Measurements from ENCODE around the gene PTPRN2. TPM values are rescaled to one million over a fixed set of nuclear protein-coding genes. Genes with fewer than 3 reads are reported as not detected.

The PTPRN2 gene
- total RNA-seq, 2 experiments from 2014 or later = 0.70 TPM; not detected in 1

- TF ChIP-seq EZH2phosphoT487 (IDR thresholded peaks at IDR 0.05; ENCODE audit: borderline replicate concordance, low read depth, low read length) (no peak), CTCF (conservative IDR thresholded peaks at IDR 0.05; ENCODE audit: low read length) (no peak)
- ChIA-PET CTCF (ENCODE audit: unreplicated experiment) (no interaction called here), POLR2A (no interaction called here)
- H2AFZ ChIP-seq (ENCODE audit: low read length) = no peak overlapping the region
- no TSS peak for BruUV-seq (replicated peaks)
- no peaks in the 10 kb centered on the region for H3K9me3 ChIP-seq (ENCODE audit: low read length)
- no peaks in the 10 kb centered on the region for H3K79me2 ChIP-seq (ENCODE audit: insufficient read depth, low read depth, low read length)
- H3K4me2 ChIP-seq (ENCODE audit: low read length) = no peak overlapping the region
- no peak overlapping the region for H3K27ac ChIP-seq (ENCODE audit: low read depth, low read length, poor library complexity, severe bottlenecking)
- no peaks in the 10 kb centered on the region for H4K20me1 ChIP-seq (ENCODE audit: insufficient read depth, low read length)
- no peak overlapping the region for H3K4me3 ChIP-seq (ENCODE audit: low read depth, low read length, poor library complexity, severe bottlenecking)
- intact Hi-C loops (cut with micrococcal nuclease; ENCODE audit: unreplicated experiment) = loop anchor here (10.0 kb wide), 1 partner anchor 248 kb away; no protein-coding TSS in a partner anchor
- no peaks in the 10 kb centered on the region for H3K36me3 ChIP-seq (ENCODE audit: insufficient read depth, low read length)
- H3K4me1 ChIP-seq (ENCODE audit: insufficient read depth, low read length, poor library complexity, severe bottlenecking) = no peaks in the 10 kb centered on the region
- no peak for DNase-seq (ENCODE audit: low spot score)
- H3K9me2 ChIP-seq (ENCODE audit: insufficient read depth, low read length) = no peaks in the 10 kb centered on the region
Measured at GRCh38 chr7:157682946-157683746, 904.5 kb downstream of the PTPRN2 start.

GRCh38 chr7:157682064-157682945, 905.3 kb downstream of the PTPRN2 start:
- no peak for DNase-seq (ENCODE audit: low spot score)
- Histone ChIP-seq H2AFZ (ENCODE audit: low read length) (no peak overlapping the region), H3K27ac (ENCODE audit: low read depth, low read length, poor library complexity, severe bottlenecking) (no peak overlapping the region), H3K9me3 (ENCODE audit: low read length) (no peaks in the 10 kb centered on the region), H3K4me1 (ENCODE audit: insufficient read depth, low read length, poor library complexity, severe bottlenecking) (no peaks in the 10 kb centered on the region), H3K4me2 (ENCODE audit: low read length) (no peak overlapping the region), H3K9me2 (ENCODE audit: insufficient read depth, low read length) (no peaks in the 10 kb centered on the region), H3K79me2 (ENCODE audit: insufficient read depth, low read depth, low read length) (no peaks in the 10 kb centered on the region), H4K20me1 (ENCODE audit: insufficient read depth, low read length) (no peaks in the 10 kb centered on the region), H3K4me3 (ENCODE audit: low read depth, low read length, poor library complexity, severe bottlenecking) (no peak overlapping the region), H3K36me3 (ENCODE audit: insufficient read depth, low read length) (no peaks in the 10 kb centered on the region)
- BruUV-seq (replicated peaks) = no TSS peak
- POLR2A ChIA-PET = no interaction called here
- TF ChIP-seq CTCF (conservative IDR thresholded peaks at IDR 0.05; ENCODE audit: low read length) (no peak), EZH2phosphoT487 (IDR thresholded peaks at IDR 0.05; ENCODE audit: borderline replicate concordance, low read depth, low read length) (no peak)
- CTCF ChIA-PET (ENCODE audit: unreplicated experiment) = no interaction called here
- intact Hi-C loops (cut with micrococcal nuclease; ENCODE audit: unreplicated experiment) = loop anchor here (10.0 kb wide), 1 partner anchor 248 kb away; no protein-coding TSS in a partner anchor

Measured in OCI-LY7 (cell line).